Activated naive CD8-positive, alpha-beta T cell (primary cell): ENCODE results near the gene IPCEF1.
"Not testable (repeated sequence)": the region's sequence is repeated elsewhere in the genome, so short reads cannot be mapped to it uniquely, and the experiment has no call there.

Source experiments
- H3K27ac Mint-ChIP-seq: one replicate; pipeline ENCODE4 v1.8.0; 2021; ENCODE audit warnings: mixed read lengths
- H3K27me3 Mint-ChIP-seq: one replicate; pipeline ENCODE4 v1.8.0; 2021; ENCODE audit warnings: mixed read lengths
- H3K36me3 Mint-ChIP-seq: one replicate; pipeline ENCODE4 v1.8.0; 2021; ENCODE audit warnings: mixed read lengths
- H3K4me1 Mint-ChIP-seq: one replicate; pipeline ENCODE4 v1.8.0; 2021; ENCODE audit warnings: low read depth, mixed read lengths
- H3K4me3 Mint-ChIP-seq: one replicate; pipeline ENCODE4 v1.8.0; 2021; ENCODE audit warnings: mild to moderate bottlenecking, mixed read lengths
- H3K9me3 Mint-ChIP-seq: one replicate; pipeline ENCODE4 v1.8.0; 2021; ENCODE audit warnings: low read depth, mixed read lengths

The IPCEF1 gene

DNA sequence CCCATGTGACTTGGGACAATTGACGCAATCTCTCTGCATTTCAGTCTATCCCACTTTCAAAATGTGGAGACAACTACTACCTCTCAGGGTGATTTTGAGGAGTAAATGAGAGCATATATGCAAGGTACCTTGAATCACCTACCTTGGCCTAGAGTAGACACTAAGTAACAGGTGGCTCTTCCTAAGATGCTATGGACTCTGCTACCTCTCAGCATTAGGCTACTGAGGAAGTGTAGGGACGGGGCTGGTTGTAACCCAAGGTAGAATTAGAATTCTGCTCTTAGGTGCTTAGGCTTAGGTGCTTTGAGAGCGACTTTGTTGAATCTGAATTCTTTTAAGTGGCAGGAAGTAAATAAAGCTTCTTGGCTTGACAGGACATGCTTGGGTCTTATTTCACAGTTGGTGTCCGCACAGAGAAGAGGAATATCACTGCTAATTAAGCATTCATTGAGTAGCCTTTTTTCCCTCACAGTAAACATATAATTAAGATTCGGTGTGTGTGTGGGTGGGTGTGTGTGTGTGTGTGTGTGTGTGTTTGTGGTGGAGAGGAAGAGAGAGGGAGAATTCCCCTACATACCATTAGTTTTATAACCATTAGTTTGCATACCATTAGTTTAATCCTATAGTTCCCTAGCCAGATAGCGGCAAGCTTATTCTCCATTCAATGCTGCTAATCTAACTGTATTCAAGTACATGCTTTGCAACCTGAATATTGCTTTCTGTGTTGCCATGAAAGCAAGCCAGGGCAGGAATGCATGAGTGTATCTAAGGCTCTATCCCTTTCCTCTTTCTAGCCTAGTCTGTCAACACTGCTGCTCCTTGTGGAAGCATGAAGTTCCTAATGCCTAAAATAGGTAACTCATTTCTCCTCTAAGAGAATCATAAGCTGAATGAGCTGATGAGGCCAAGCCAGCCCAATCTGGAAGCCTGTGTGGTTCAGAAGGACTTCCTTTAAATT, 112.5 kb downstream of the IPCEF1 start:
- no peaks in the 10 kb centered on the region for H3K9me3 Mint-ChIP-seq
- peaks cover 90% of the 10 kb centered on the region for H3K4me1 Mint-ChIP-seq
- no peaks in the 10 kb centered on the region for H3K27me3 Mint-ChIP-seq
- H3K27ac Mint-ChIP-seq = peak overlapping the region; percentile 98
- H3K4me3 Mint-ChIP-seq = peak overlapping the region; percentile 97
- peaks cover 15% of the 10 kb centered on the region for H3K36me3 Mint-ChIP-seq

DNA sequence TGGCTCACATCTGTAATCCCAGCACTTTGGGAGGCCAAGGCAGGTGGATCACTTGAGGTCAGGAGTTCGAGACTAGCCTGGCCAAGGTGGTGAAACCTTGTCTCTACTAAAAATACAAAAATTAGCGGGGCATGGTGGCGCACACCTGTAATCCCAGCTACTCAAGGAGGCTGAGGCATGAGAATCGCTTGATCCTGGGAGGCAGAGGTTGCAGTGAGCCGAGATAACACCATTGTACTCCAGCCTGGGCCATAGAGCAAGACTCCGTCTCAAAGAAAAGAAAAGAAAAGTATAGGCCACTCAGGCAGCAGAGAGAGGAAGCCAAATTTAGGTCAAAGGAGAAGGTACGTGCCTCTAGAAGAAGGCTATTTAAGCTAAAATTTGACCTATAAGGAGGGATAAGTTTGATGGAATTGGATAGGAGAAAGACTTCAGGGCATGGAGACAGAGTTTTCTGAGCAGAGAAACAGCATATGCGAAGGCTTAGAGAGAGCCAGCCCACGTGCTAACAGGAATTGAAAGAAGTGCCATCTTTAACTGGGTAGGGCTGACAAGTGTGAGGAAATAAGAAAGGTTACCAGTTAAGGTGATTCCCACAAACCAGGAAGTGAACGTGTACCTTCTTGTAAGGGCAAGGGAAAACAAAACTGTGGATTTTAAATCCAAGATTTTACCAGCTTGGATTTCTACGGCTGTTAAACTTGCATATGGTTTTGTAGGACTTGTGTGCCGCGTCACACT, 113.8 kb downstream of the IPCEF1 start:
- Mint-ChIP-seq H3K4me3 (peak overlapping the region; percentile 97), H3K27me3 (no peaks in the 10 kb centered on the region), H3K27ac (peak overlapping the region; percentile 98), H3K4me1 (peaks cover 86% of the 10 kb centered on the region), H3K36me3 (peaks cover 15% of the 10 kb centered on the region), H3K9me3 (no peaks in the 10 kb centered on the region)

DNA sequence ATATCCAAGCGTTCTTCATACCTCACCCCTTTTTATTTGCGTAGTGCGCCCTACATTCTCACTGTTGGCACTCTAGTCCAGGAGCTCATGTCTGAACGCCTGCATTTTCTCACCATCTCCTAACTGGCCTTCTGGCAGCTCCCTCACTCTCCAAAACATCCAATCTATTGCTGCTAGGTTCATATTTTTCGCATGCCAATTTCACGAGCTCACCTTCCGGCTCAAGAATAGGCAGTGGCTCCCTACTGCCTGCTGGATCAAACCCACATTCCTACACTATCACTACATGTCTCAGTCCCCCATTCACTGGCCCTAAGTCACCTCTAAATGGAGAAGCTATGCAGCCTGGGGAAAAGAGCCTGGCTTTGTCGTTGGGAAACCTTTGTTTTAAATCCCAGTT, 115.0 kb downstream of the IPCEF1 start:
- Mint-ChIP-seq H3K27me3 (no peaks in the 10 kb centered on the region), H3K36me3 (peaks cover 20% of the 10 kb centered on the region), H3K4me3 (peak overlapping the region; percentile 78), H3K4me1 (peaks cover 87% of the 10 kb centered on the region), H3K9me3 (no peaks in the 10 kb centered on the region), H3K27ac (peak overlapping the region; percentile 98)

DNA sequence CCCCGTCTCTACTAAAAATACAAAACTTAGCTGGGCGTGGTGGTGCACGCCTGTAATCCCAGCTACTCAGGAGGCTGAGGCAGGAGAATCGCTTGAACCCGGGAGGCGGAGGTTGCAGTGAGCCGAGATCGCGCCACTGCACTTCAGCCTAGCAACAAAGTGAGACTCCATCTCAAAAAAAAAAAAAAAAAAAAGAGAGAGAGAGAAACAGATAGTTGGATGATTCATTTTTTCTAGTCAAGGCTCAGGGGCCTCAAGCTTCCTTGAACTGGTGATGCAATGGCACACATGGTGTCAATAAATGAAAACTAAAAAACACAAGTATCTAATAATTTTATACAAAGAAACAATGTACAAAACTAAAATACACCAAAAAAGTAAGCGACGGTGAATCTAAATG, 115.5 kb downstream of the IPCEF1 start:
- Mint-ChIP-seq H3K27ac (peak overlapping the region; percentile 98), H3K36me3 (peaks cover 23% of the 10 kb centered on the region), H3K4me1 (peaks cover 88% of the 10 kb centered on the region), H3K4me3 (peak overlapping the region; percentile 80)
- H3K27me3 Mint-ChIP-seq, H3K9me3 Mint-ChIP-seq: not testable (repeated sequence)

DNA sequence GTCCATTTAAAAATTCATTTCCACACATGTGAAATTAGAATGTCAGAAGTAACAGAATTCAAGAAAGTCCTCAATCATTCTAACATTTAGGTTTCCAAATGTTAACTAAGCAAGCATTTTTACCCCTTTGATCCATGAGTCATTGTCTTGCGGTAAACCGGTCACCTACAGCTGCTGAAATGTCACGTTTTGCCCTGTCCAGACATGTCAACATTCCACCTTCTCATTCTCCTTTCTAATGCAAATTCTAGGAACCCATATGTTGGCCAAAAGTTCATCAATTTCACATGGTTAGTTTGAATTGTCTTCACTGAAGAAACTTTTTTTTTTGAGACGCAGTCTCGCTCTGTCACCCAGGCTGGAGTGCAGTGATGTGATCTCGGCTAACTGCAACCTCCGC, 117.2 kb downstream of the IPCEF1 start:
- Mint-ChIP-seq H3K36me3 (peaks cover 23% of the 10 kb centered on the region), H3K27ac (peak overlapping the region; percentile 98), H3K27me3 (no peaks in the 10 kb centered on the region), H3K4me1 (peaks cover 85% of the 10 kb centered on the region), H3K4me3 (peak overlapping the region; percentile 61), H3K9me3 (no peaks in the 10 kb centered on the region)

DNA sequence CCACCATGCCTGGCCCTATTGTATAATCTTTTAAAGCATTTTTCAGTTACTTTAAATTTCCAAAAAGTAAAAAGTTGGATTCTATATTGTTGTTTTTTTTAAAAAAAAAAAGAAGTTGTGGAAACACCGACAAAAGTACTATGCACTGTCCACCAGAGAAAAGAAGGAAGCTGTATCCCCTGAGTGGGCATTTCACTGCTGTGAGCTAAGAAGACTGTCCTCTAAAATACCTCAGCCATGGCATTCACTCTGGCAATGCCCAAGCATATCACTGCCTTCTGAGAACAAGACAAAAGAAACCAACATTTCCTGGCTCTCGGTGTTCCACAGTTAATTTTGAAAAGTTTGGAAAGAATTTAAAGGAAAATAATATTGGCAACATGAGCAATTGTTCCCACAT, 117.8 kb downstream of the IPCEF1 start:
- H3K36me3 Mint-ChIP-seq = peaks cover 21% of the 10 kb centered on the region
- peak overlapping the region; percentile 61 for H3K4me3 Mint-ChIP-seq
- H3K4me1 Mint-ChIP-seq = peaks cover 85% of the 10 kb centered on the region
- peak overlapping the region; percentile 98 for H3K27ac Mint-ChIP-seq
- no peaks in the 10 kb centered on the region for H3K9me3 Mint-ChIP-seq
- no peaks in the 10 kb centered on the region for H3K27me3 Mint-ChIP-seq

DNA sequence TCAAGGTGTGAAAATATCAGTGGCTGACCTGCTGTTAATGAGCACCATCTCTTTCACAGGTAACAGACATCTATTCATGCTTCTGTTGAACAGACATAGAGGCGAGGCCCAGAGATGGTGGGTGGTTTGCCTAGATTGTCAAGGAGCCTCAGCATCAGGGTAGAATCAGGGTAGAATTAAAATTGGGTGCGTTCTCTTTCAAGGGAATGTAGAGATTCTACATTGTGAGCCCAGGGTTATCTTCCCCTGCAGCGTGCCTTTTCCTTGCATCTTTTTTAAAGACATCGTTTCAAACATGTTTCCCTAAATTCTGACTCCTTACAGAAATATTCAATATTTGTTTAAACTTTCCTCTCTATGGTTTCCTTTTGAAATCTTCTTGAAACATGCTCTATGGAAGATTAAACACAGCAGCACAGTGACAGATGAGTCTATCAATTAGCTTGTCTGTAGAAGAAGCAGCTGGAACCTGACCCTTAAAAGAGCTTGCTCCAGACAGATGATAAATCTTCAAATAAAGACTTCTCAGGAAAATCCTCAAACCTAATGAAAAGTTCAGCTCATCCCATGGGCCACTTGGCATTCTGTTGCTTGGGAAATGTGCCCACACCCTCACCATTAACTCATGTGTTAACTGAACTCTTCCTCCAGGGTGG, 119.8 kb downstream of the IPCEF1 start:
- Mint-ChIP-seq H3K4me3 (peak overlapping the region; percentile 14), H3K27me3 (no peaks in the 10 kb centered on the region), H3K27ac (peak overlapping the region; percentile 51), H3K36me3 (peaks cover 12% of the 10 kb centered on the region), H3K9me3 (no peaks in the 10 kb centered on the region), H3K4me1 (peaks cover 84% of the 10 kb centered on the region)

DNA sequence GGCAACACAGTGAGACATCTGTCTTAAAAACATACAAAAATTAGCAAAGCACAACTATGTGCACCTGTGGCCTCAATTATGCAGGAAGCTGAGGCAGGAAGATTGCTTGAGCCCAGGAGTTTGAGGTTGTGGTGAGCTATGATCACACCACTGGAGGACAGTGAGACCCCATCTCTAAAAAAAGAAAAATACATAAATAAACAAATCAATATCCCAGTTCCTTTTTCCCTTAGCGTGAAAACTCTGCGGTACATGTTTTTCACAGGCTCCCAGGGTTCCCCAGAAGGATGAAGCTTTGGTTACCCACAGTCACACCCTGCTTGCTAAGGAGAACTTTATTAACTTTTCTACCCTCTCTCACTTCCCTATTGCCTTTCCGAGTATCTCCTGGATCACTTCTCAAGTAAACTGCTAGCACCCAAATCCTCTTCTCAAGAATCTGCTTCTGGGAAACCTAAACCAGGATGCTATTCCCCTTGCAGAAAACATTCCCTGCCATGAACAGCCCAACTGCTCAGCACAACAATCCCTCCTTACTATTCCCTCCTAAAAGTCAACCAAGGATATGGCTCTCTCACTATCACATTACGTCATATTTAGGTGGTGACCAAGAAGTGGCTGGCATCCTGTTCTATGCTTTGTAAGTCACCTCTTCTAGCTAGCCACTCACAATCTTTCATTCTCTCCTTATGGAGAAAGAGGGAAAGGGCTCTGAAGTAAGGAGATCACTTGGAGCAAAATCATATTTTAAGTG, 122.4 kb downstream of the IPCEF1 start:
- Mint-ChIP-seq H3K9me3 (no peaks in the 10 kb centered on the region), H3K4me1 (peaks cover 84% of the 10 kb centered on the region), H3K27ac (peak overlapping the region; percentile 95), H3K4me3 (peak overlapping the region; percentile 75), H3K27me3 (no peaks in the 10 kb centered on the region), H3K36me3 (peaks cover 10% of the 10 kb centered on the region)

DNA sequence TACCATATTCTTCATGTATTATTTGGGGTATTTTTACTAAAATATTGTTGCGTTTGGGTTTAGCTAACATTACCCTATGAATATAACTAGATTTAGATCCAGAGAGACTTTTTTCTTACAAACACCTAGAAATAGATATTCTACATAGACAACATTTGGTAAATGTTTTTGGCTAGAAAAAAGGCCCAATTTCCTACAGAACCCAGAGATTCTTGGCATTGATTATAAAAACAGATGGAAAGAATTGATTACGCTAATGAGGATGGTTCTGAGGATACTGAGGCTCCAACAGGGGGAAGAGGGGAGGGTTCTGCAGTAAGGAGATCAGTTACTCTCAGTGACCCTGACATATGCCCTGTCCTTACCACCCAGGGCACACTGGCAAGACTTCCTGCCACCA, 123.2 kb downstream of the IPCEF1 start:
- Mint-ChIP-seq H3K9me3 (no peaks in the 10 kb centered on the region), H3K4me1 (peaks cover 86% of the 10 kb centered on the region), H3K36me3 (peaks cover 11% of the 10 kb centered on the region), H3K27me3 (no peaks in the 10 kb centered on the region), H3K27ac (peak overlapping the region; percentile 95), H3K4me3 (peak overlapping the region; percentile 5)

DNA sequence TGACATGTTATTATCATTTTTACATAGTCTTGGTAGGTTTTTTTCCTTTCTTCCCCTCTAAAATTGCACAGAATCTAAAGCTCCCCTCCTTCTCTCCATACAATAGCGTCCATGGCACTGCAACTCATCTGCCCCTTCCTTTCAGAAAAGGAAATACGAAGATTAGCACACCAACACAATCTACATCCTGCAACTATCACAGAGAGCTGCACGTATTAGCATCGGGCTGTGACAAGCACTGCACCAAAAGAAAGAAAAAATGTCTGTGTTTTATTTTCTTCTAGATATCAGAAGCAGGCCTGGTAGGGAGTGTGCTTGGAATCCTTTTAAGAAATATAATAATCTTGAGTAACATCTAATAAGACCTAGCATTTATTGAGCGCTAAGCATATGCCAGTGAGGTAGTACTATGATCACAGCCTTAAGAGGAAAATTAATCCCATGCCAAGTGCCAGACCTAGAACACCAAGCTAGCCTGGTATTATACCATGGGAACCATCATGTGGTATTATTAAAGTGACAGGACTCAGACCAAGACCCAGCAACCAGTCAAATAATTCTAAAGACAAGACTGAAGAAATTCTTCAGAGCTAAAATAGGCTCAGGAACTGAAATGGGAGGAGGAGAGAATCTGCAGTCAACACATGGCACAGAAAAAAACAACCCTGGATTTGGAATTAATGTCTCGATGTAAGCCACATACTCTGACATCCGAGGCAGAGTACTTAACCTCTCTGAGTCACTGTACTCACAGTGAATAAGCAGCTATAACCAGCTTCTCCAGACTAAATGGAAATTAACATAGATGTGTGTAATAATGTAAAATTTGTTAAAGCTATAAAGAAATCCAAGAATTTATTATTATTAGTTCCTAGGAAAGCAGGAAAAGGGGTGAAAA, 124.3 kb downstream of the IPCEF1 start:
- peaks cover 88% of the 10 kb centered on the region for H3K4me1 Mint-ChIP-seq
- no peaks in the 10 kb centered on the region for H3K27me3 Mint-ChIP-seq
- H3K4me3 Mint-ChIP-seq = peak overlapping the region; percentile 77
- peak overlapping the region; percentile 91 for H3K27ac Mint-ChIP-seq
- peaks cover 14% of the 10 kb centered on the region for H3K36me3 Mint-ChIP-seq
- no peaks in the 10 kb centered on the region for H3K9me3 Mint-ChIP-seq

DNA sequence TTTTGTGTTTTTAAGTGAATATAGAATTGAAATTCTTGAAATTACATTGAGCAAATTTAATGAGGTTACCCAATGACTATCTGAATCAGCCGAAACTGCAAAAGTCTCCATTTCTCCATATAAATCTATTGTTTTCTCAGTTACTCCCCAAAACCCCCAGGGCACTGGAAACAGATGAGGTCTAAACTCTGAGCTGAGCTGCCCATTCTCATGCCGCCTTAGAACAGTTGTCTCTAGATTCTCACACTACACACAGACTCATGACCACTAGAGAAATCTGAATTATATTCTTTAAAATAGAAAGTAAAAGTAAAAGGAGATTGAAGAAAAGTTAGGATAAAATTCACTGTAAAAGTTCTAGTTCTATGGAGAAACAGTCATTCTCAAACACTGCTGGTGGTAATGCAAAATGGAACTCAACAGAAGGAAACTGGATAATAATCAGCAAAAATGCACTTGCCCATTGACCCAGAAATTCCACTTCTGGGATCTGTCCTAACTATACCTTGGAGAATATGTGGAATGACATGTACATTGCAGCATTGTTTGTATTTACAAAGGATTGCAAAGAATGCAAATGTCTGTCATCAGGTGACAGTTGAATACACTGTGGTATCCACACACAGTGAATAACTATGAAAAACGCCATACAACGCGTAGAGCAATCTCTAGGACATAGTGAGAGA, 125.5 kb downstream of the IPCEF1 start:
- no peaks in the 10 kb centered on the region for H3K9me3 Mint-ChIP-seq
- H3K27ac Mint-ChIP-seq = peak overlapping the region; percentile 91
- no peaks in the 10 kb centered on the region for H3K27me3 Mint-ChIP-seq
- peaks cover 83% of the 10 kb centered on the region for H3K4me1 Mint-ChIP-seq
- peak overlapping the region; percentile 77 for H3K4me3 Mint-ChIP-seq
- peaks cover 9% of the 10 kb centered on the region for H3K36me3 Mint-ChIP-seq

DNA sequence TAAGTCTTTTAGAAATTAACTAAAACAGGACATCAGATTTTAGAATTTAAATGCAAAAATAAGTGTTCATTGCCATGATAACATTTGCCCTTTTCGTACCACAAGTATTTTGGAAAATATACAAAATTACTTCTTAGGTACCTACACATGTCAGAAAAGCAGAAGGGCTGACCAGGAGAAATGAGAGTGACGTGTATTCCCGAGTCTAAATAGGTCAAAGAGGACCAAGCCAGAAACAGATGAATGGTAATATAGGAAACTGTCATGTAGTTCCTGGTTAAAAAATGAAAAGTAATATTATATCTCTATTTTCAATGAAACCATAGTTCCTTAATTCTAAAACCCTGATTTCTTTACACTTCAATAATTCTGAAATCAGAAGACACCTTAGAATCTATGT, 126.2 kb downstream of the IPCEF1 start:
- Mint-ChIP-seq H3K4me1 (peaks cover 83% of the 10 kb centered on the region), H3K27ac (peak overlapping the region; percentile 91), H3K9me3 (no peaks in the 10 kb centered on the region), H3K27me3 (no peaks in the 10 kb centered on the region), H3K36me3 (peaks cover 13% of the 10 kb centered on the region), H3K4me3 (peak overlapping the region; percentile 57)

DNA sequence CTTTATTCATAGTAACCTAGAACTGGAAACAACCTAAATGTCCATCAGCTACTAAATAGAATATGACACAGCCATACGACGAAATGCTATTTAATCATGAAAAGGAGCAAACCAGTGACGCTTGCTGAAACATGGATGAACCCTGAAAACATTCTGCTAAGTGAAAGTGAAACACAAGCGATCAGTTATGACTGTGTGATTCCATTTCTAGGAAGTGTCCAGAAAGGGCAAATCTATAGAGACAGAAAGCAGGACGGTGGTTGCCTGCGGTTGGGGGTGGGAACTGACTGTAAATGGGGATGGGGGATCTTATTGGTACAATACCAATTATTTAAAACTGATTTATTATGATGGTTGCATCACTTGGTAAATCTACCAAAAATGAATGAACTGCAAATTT, 126.8 kb downstream of the IPCEF1 start:
- H3K27me3 Mint-ChIP-seq = no peaks in the 10 kb centered on the region
- peaks cover 86% of the 10 kb centered on the region for H3K4me1 Mint-ChIP-seq
- peaks cover 13% of the 10 kb centered on the region for H3K36me3 Mint-ChIP-seq
- no peaks in the 10 kb centered on the region for H3K9me3 Mint-ChIP-seq
- peak overlapping the region; percentile 86 for H3K27ac Mint-ChIP-seq
- H3K4me3 Mint-ChIP-seq = peak overlapping the region; percentile 57
